Measurements from ENCODE around the gene WWC1.

DNA sequence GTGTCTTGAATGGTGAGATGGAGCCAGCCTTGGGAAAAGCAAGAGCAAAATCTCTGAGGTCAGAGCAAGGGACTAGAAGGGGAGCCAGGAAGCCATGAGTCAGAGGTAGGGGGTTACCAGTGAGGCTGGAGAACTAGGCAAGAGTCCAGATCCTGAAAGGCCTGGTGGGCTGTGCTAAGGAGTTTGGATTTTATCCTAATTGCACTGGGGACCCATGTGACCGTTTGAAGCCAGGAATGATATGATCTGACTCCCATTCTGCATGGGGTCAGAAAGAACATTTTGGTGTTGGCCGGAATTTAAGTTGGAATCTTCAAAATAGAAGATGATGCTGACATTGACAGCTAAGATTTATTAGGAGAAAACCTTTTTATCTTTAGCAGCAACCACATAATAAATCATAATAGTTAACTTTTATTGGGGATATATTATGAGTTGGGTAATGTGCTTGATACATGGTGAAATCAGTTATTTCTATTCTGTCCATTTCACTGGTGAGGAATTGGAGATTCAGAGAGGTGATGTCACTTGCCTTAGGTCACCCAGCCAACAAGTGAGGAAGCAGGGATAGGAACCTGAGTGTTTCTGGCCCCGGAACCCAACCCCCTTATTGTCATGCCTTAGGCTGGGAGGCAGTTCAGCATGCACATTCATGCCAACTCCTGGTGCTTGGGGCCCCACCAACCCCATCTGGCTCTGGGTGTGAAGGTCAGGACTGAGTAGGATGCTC, 133.3 kb downstream of the WWC1 start:
- TF ChIP-seq POLR2A (IDR thresholded peaks at IDR 0.05) (no peak), CTCF (IDR thresholded peaks at IDR 0.05 in 4 of 5, conservative IDR thresholded peaks at IDR 0.05 in 1 of 5) (no peak)
